A673 (cell line): ENCODE measurements around the gene DHODH. TPM values are rescaled to one million over a fixed set of nuclear protein-coding genes. Genes with fewer than 3 reads are reported as not detected.
A peak's percentile ranks its signal among the peaks of the same experiment; 100 is the strongest.

Experiments
- BruUV-seq: library from RNA; stranded (reverse); fragments of 400-500 nt; replicated peaks from 2 replicates; lab custom pipeline; 2021; lab: Mats Ljungman, UMichigan
- CTCF ChIA-PET: fragments of 300-600 bp; sonication (Branson Sonifier 250); formaldehyde crosslinking; loops from one replicate; lab custom pipeline; 2022; ENCODE audit warnings: antibody characterized with exemption; lab: Charles Lee
- POLR2A ChIA-PET: fragments of 300-600 bp; sonication (Branson Sonifier 250); formaldehyde crosslinking; loops from one replicate; lab custom pipeline; 2022; ENCODE audit warnings: antibody characterized with exemption; ENCODE audit not compliant: low non-redundant PET; lab: Charles Lee
- DNase-seq: peaks from one replicate; pipeline ENCODE4 v3.0.0-alpha.2; 2015; ENCODE audit warnings: low spot score
- H3K27ac ChIP-seq: fragments of 200-600 bp; sonication (generic); 2 replicates; pipeline ENCODE4 v1.5.1; 2016; ENCODE audit warnings: mixed run types, low read depth, mild to moderate bottlenecking, mixed read lengths, antibody characterized with exemption, low read length; ENCODE audit not compliant: poor library complexity, severe bottlenecking
- H3K27me3 ChIP-seq: fragments of 200-600 bp; sonication (generic); replicated peaks from 2 replicates; pipeline ENCODE4 v1.6.1; 2017; ENCODE audit warnings: mixed run types, low read depth, mild to moderate bottlenecking, mixed read lengths, antibody characterized with exemption, low read length; ENCODE audit not compliant: insufficient read depth, poor library complexity
- H3K36me3 ChIP-seq: fragments of 200-600 bp; sonication (generic); 2 replicates; pipeline ENCODE4 v1.6.1; 2016; ENCODE audit warnings: mixed run types, mild to moderate bottlenecking, mixed read lengths, antibody characterized with exemption, low read length; ENCODE audit not compliant: insufficient read depth, poor library complexity, severe bottlenecking
- H3K4me1 ChIP-seq: fragments of 200-600 bp; sonication (generic); 2 replicates; pipeline ENCODE4 v1.6.1; 2017; ENCODE audit warnings: mixed run types, mild to moderate bottlenecking, mixed read lengths, antibody characterized with exemption, low read length; ENCODE audit not compliant: insufficient read depth, poor library complexity, severe bottlenecking
- H3K4me3 ChIP-seq: fragments of 200-600 bp; sonication (generic); 2 replicates; pipeline ENCODE4 v1.5.1; 2016; ENCODE audit warnings: low read depth, mixed run types, mild to moderate bottlenecking, mixed read lengths, low read length; ENCODE audit not compliant: poor library complexity, severe bottlenecking
- H3K9me3 ChIP-seq: fragments of 200-600 bp; sonication (generic); 2 replicates; pipeline ENCODE4 v1.6.1; 2016; ENCODE audit warnings: mixed run types, low read depth, mild to moderate bottlenecking, mixed read lengths, antibody characterized with exemption, low read length; ENCODE audit not compliant: poor library complexity, severe bottlenecking
- CTCF ChIP-seq: fragments of 300-800, 200-600 bp; sonication (generic); conservative IDR thresholded peaks from 2 replicates; pipeline ENCODE4 v1.5.1; 2017; ENCODE audit warnings: low read depth, mild to moderate bottlenecking, antibody characterized with exemption, low read length, moderate library complexity, mixed read lengths
- EZH2 ChIP-seq: fragments of 200-600 bp; sonication (generic); IDR thresholded peaks from 2 replicates; pipeline ENCODE4 v1.6.1; 2017; ENCODE audit warnings: borderline replicate concordance, low read depth, mild to moderate bottlenecking, mixed read lengths, antibody characterized with exemption, low read length; ENCODE audit not compliant: poor library complexity, severe bottlenecking
- intact Hi-C: fragments of 100-400 bp; cut with micrococcal nuclease; formaldehyde crosslinking; loops from one replicate; pipeline ENCODE4 v1.10.0; 2022; ENCODE audit not compliant: unreplicated experiment
- total RNA-seq: library from RNA; stranded (reverse); gene quantifications from 2 replicates; pipeline ENCODE4 v1.2.3, GENCODE V29; 2021

DHODH gene
- total RNA-seq, 1 experiment from 2014 or later = 12.8 TPM

DNA sequence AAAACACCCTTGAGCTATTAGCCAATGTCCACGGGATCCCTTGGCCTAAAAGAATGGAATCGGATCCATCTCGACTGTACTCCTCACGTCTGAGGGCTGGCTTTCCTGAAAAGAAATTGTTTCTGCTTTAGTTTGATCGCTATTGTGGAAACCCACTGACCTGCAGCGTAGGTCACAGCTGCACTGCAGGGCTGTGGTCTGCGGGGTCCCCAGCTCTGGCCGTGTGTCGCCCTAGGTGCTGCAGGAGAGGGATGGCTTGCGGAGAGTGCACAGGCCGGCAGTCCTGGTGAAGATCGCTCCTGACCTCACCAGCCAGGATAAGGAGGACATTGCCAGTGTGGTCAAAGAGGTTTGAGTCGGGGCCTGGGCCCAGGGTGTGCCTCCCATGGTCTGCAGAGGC, 13.6 kb downstream of the DHODH start:
- Histone ChIP-seq H3K27me3 (no peaks in the 10 kb centered on the region), H3K9me3 (no peaks in the 10 kb centered on the region), H3K27ac (no peak overlapping the region), H3K36me3 (peaks cover 4% of the 10 kb centered on the region), H3K4me1 (no peaks in the 10 kb centered on the region), H3K4me3 (no peak overlapping the region)
- DNase-seq = no peak
- intact Hi-C loops = no loop called here
- ChIA-PET POLR2A (no interaction called here), CTCF (no interaction called here)
- TF ChIP-seq EZH2 (no peak), CTCF (no peak)
- BruUV-seq = no TSS peak

GRCh38 chr16:72023962-72024361, 15.4 kb downstream of the DHODH start:
- Histone ChIP-seq H3K36me3 (peaks cover 4% of the 10 kb centered on the region), H3K4me1 (no peaks in the 10 kb centered on the region), H3K27me3 (no peaks in the 10 kb centered on the region), H3K27ac (no peak overlapping the region), H3K9me3 (no peaks in the 10 kb centered on the region), H3K4me3 (no peak overlapping the region)
- POLR2A ChIA-PET = no interaction called here
- intact Hi-C loops = no loop called here
- CTCF ChIA-PET = no interaction called here
- BruUV-seq = TSS peak; percentile 19
- TF ChIP-seq EZH2 = no peak
- no peak for TF ChIP-seq CTCF
- DNase-seq = no peak

DNA sequence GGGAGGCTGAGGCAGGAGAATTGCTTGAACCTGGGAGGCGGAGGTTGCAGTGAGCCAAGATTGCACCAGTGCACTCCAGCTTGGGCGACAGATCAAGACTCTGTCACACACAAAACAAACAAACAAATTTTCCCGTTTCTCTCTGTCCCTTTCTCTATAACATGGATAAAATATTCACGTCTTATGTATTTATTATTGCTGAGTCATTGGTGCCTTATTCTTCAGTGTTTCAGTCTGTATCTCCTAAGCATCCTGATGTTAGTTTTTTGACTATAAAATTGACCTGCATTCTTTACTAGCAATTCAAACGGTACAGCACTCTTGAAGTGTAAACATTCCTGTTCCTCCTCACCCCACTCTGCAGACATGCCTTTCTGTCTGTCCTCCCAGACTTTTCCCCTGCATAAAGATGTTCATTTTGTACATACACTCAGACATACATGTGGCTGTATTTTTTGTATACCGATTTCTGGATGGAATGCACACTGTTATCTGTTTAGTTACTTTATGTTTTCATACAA, 16.4 kb downstream of the DHODH start:
- no peak for DNase-seq
- no TSS peak for BruUV-seq
- Histone ChIP-seq H3K36me3 (peaks cover 4% of the 10 kb centered on the region), H3K4me1 (no peaks in the 10 kb centered on the region), H3K27ac (no peak overlapping the region), H3K4me3 (no peak overlapping the region), H3K9me3 (no peaks in the 10 kb centered on the region), H3K27me3 (no peaks in the 10 kb centered on the region)
- CTCF ChIA-PET = no interaction called here
- intact Hi-C loops = no loop called here
- TF ChIP-seq CTCF (no peak), EZH2 (no peak)
- POLR2A ChIA-PET = no interaction called here
